ENCODE measurements around the gene ARFGEF2. TPM values are rescaled to one million over a fixed set of nuclear protein-coding genes. Genes with fewer than 3 reads are reported as not detected.
A peak's percentile ranks its signal among the peaks of the same experiment; 100 is the strongest.
"Not testable (repeated sequence)": the region's sequence is repeated elsewhere in the genome, so short reads cannot be mapped to it uniquely, and the experiment has no call there.

Gene ARFGEF2
- total RNA-seq, 1 donor from 2014 or later = 83.8 TPM

DNA sequence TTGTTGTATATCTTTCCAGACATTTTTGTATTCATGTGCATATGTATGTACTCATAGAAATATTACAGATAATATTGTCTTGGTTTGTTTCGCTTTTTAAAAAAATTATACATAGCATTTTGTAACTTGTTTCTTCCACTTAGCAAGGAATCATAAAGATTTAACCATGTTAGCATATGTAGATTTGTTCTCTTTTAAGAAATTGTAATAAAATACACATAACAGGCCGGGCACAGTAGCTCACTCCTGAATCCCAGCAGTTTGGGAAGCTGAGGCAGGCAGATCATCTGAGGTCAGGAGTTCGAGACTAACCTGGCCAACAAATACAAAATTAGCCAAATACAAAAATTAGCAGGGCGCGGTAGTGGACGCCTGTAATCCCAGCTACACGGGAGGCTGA, 80.2 kb downstream of the ARFGEF2 start:
- DNase-seq = no peak

DNA sequence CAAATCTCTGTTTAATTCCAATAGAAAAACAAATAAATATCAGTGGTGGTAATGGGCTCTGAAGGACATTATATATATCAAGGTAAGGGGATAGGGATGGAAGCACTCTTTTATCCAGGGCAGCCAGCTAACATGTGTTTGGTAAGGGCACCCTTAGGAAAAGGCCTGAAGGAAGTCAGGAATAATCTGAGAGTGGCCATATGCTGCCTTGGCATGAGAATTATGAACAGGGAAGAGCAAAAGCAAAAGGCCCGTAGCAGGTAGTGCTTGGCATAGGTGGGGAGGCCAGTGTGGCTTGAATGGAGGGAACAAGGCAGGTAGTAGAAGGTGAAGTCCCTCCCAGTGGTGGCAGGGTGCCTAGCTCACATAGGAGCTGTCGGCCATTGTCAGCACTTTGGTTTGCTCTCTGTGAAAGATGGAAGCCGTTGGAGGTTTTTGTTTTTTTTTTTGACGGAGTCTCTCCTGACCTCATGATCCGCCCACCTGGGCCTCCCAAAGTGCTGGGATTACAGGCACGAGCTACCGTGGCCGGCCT, 85.0 kb downstream of the ARFGEF2 start:
- DNase-seq = no peak

DNA sequence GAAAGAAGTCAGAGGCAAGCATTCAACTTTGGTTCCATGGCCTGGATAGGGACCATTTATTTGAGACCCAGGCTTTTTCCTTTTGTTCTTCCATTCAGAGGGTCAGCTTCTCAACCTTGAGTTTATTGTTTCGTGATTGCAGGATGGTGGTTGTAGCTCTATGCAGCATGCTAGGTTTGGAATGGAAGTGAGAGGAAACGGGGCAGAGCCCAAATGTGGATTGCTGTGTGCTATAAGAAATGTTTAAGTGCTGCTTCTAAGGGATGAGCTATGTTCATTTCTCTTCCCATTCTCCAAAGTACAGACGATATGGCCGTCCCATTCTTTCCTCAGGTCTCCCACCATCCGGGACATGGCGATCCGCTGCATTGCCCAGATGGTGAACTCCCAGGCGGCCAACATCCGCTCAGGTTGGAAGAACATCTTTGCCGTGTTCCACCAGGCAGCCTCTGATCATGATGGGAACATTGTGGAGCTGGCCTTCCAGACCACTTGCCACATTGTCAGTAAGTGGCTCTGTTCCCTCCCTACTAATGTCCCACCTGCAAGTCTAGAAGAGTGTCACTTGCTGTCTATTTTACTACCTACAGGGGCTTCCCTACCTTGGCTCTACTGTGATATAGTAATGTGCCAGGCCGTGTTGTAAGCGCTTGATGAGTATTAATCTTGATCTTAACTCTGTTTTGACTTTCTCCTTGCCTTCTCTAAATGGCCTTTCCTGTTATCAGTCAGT, 88.6 kb downstream of the ARFGEF2 start:
- no peak for DNase-seq

DNA sequence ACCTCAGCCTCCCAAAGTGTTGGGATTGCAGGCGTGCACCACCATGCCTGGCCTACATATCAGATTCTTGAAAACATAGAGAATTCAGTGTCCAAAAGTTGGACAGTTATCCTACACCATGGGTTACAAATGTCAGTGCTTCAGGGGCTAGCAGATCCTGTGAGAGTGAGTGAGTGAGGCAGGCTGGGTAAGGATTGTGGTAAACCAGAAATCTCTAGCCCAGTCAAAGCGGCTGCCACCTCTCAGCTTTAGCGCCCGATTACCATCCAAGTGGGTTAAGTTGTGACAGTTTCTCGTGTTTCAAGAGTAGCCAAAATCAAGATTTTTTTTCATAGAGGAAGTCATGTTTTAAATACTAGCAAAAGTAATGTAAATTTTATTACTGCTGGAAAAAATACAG, 102.7 kb downstream of the ARFGEF2 start:
- DNase-seq = no peak

DNA sequence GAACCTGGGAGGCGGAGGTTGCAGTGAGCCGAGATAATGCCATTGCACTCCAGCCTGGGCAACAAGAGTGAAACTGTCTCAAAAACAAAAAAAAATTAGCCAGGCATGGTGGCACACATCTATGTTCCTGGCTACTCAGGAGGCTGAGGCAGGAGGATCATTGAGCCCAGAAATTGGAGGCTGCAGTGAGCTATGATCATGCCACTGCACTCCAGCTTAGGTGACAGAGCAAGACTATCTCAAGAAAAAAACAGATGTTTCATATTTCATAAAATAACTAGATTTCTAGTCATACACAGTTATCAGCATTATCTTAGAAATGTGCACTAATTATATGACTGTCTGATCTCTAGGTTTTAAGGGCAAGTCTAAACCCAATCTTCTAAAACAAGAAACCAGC, 106.7 kb downstream of the ARFGEF2 start:
- DNase-seq = not testable (repeated sequence)

DNA sequence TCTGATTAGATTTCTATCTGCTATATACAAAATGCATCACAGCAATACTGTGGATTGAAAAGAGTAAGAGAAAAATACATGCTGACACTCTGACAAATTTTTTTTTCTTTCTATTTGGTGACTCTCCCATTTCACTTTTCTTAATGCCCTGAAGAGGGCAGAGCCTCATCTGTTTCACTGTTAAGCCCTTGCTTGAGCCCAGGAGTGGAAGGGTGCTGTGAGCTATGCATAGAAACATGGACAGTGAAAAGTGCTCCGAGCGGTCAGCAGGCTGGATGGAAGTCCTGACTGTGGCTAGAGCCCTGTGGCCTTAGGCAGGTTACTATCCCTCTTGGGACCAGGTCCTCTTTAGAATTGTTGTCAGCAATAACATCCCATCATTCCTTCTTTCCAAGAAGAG, 107.2 kb downstream of the ARFGEF2 start:
- no peak for DNase-seq

DNA sequence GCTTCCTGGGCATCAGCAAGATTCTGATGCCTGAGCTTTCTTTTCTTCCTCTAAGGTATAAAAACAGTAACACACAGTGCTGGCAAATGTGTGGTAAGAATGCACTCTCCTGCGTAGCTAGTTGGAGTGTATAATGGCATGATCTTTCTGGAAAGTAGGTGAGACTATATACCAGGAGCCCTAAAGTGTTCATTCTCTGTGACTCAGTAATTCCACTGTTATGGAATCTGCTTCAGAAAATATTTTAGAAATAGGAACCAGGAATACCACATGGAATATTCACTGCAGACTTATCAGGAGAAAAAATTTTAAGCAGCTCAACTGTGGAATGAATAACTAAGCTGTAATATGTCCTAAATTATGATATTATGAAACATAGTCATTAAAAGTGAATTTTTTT, 107.7 kb downstream of the ARFGEF2 start:
- no peak for DNase-seq

DNA sequence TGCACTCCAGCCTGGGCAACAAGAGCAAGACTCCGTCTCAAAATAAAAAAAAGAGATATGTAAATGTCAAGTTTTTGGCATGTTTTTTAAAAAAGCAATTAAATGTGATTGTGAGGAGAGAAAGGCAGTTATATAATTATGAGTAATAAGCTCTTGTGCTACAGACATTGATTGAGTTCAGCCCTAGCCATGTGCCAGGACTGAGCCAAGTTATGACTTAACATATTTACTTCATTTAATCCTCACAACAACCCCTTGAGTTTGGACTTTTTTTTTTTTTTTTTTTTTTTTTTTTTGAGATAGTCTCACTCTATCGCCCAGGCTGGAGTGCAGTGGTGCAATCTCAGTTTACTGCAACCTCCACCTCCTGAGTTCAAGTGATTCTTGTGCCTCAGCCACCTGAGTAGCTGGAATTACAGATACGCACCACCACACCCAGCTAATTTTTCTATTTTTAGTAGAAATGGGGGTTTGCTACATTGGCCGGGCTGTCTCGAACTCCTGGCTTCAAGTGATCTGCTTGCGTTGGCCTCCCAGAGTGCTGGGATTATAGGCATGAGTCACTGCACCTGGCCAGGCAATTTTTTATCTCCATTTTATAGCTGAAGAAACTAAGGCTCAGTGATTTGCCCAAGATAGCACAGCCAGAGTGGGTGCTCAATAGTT, 109.6 kb downstream of the ARFGEF2 start:
- no peak for DNase-seq

DNA sequence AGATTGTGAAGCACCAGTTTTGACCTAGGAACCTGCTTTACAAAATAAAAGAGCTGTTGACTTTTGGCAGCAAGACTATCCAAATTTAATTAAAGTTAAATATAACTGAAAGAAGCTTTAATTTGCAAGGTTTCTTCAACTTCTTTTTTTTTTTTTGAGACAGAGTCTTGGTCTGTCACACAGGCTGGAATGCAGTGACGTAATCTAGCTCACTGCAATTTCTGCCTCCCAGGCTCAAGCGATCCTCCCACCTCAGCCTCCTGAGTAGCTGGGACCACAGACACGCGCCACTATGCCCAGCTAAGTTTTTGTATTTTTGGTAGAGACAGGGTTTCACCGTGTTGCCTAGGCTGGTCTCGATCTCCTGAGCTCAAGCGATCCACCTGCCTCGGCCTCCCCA, 110.9 kb downstream of the ARFGEF2 start:
- DNase-seq = no peak

DNA sequence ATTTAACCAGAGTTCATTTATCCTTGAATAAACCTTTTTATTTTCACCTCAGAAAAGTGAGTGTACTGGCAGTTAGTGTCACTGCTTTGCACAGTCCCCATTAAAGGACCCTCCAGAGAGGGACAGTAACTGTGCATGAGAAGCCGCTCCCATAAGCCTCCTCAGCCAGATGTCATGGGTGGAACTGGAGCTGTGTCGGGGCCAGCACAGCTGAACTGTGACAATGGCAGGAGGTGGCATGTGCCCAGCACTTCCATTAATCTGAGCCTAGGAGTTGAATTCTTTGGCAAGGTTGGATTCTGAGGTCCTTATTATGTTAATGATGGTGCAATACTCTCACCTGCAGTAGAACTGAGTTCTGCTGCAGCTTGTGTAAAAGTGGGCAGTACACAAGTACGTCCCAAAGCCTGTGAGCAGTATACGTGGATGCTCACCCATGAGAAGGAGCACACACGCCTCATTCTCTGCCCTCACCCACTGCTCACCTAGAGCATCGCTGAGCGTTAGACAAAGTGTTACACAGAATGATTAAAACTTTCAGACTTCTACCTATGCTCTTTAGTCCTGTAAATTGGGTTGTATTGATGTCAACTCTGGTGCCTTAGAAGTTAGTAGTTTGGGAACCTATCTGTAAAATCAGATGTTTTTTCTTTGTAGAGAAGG, 112.7 kb downstream of the ARFGEF2 start:
- no peak for DNase-seq

DNA sequence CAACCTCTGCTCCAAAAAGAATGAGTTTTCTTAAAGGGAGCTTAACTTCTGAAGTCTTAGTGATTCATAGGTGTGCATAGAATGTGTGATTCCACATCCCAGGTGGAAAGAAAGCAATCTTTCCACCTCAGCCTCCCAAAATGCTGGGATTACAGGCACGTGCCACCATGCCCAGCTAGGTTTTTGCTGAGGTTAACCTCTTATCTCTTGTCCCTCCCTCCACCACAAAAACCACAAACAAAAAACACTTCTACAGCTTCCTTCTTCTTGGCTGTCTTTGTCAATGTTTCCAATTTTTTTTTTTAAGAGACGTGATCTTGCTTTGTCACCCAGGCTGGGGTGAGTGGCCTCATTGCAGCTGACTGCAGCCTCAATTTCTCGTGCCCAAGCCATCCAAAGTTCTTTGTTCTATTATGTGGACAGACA, 116.5 kb downstream of the ARFGEF2 start:
- no peak for DNase-seq

DNA sequence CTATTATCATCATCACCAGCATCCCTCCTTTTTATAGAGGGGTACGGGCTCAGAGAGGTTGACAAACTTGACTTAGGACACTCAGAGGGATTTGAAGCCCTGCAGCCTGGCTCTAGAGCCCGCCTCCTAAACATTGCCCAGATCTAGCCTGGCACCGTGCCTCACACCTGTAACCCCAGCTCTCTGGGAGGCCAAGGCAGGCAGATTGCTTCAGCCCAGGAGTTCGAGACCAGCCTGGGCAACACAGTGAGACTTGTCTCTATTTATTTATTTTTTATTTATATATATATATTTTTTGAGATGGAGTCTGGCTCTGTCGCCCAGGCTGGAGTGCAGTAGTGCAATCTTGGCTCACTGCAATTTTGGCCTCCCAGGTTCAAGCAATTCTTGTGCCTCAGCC, 118.3 kb downstream of the ARFGEF2 start:
- DNase-seq = no peak

DNA sequence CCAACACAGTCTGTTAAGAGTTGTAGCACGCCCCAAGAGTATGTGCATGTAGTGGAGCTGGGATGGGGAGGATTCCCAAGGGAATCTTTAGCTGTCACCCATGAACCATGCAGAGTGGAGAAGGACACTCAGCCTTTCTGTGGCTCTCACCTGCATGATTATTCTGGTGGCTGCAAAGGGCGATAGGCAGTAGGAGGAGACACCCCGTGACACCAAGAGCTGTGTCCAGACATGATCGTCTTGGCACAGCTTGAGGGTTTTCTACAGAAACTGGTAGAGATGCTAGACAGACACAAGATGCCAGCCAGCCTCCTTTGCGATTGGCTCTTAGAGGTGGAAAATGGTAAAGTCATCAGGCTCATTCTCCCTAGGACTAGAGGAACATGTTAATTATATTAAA, 121.5 kb downstream of the ARFGEF2 start:
- DNase-seq = no peak

DNA sequence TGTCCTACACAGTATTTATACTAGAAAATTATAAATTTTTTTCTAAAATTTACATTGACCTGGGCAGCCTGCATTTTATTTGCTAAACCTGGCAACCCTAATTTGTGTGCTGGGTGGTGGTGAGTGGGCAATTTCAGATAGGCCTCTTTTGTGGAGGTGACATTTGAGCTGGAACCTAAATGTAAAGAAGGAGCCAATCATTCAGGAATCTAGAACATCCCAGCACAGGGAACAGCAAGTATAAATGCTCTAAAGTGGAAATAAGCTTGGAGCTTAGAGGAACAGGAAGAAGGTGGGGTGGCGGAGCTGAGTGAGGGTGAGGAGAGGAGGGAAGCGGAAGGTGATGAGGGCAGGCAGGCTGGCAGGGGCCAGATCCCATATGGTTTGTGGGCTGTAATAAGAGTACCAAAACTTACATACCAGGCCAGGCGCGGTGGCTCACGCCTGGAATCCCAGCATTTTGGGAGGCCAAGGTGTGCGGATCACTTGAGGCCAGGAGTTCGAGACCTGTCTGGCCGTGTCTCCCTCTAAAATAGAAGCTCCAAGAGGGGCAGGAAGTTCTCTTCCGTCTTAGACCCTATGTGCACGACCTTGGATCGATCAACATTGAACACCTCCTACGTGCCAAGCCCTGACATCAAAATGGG, 124.1 kb downstream of the ARFGEF2 start:
- peak; percentile 28 for DNase-seq

DNA sequence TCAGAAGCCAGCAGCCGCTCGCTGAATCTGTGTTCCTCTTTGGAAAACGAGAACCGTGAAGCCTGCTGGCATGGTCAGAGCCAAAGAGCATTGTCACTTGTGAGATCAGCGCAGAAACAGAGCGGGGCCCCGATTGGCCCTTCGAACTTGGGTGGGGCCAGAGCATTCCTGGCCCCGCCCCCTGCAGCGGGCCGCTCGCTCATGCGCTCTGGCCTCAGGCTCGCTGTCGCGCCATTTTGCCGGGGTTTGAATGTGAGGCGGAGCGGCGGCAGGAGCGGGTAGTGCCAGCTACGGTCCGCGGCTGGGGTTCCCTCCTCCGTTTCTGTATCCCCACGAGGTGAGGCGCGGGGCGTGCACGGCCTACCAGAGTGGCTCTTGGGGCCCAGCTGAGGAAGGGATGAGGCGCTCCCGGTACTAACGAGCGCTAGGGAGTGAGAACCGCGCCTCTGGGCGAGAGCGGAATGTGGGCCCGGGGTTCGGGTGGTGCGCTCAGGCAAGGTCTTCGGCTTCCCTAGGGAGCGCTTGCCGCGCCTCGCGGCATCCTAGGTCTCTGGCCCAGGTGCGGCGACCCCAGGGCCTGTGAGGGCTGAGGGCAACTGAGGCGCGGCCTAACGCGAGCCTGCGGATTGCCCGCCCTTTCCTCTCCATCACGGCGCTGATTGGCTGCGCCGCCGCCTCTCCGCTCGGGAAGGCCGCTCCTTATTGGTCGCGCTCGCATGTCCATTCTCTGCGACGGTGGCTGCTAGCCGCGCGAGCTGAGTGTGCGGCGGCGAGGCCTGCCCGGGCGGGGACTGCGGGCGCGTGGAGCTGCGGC, 124.8 kb downstream of the ARFGEF2 start, which contains the start of gene CSE1L:
Gene CSE1L, plus strand, starts transcription at position 226 of the 814 bp plus-strand sequence. CDS start 12,152 bp downstream, outside the sequence.
- DNase-seq = peak; percentile 98

DNA sequence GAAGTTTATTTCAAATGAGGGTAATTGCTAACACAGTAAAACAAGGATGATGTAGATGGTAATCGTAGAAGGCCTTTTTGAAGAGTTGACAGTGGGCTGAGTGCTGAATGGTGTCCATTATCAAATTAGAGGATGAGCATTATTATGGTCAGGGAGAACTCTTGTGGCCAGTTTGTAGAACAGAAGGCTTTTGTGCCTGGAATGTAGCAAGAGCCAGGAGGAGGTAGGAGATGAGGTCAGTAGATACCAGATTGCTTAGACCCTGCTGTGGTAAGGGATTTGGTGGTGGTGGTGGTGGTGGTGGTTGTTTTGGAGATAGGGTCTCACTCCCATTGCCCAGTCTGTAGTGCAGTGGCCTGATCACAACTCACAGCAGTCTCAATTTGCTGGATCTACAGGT, 130.8 kb downstream of the ARFGEF2 start:
- DNase-seq = no peak

DNA sequence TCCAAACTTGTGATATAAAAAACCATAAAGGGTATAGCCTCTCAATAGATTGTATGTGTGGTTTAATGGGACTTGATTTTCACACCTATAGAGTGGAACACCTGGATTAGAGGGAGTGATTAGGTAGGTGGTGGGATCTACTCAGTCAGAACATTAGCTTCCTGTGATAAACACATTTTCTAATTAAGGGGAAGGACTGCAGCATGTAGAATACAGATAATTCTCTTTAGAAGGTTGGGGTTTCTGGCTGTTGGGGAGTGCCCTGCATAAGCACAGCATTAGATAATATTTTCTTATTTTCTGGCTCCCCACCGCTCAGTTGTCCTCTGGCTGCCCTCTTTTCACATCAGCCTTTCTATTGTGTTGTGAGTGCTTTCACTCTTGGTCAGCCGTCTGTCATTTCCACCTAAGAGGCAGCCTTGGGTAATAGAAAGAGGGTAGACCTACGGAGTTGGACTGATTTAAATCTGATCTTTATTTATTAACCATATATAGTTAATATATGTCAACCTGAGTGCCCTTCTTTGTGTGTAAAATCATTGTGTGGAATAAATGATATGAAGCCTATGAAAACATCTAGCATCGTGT, 132.6 kb downstream of the ARFGEF2 start:
- no peak for DNase-seq

DNA sequence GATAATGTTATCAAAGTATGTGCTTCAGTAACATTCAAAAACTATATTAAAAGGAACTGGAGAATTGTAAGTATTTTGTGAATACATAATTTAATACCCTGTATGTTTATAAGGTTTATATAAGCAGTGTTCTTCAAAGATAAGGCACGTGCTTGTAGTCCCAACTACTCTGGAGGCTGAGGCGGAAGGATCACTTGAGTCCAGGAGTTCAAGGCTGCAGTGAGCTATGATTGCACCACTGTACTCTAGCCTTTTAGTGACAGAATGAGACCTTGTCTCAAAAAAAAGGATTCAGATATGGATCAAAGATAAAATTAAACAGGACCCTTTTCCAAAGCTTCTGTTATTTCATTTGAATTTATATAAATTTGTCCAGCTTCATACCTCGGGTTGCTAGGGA, 141.8 kb downstream of the ARFGEF2 start:
- DNase-seq = no peak

DNA sequence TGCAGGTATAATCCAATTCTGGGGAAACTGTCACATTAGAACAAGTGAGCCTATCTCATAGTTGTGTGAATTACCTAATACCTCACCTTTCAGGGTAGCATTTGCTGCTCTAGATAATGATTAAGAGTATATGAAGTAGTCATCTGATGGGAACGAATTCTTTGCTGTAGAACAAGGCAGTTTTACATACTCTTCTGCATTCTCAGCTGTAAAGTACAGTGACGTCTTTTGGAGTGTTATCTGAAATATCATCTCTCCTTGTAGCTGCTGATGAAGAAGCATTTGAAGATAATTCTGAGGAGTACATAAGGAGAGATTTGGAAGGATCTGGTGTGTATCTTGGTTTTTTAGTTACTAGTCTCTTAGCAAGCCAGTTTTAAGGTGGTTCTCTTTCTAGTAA, 153.0 kb downstream of the ARFGEF2 start:
- DNase-seq = no peak

DNA sequence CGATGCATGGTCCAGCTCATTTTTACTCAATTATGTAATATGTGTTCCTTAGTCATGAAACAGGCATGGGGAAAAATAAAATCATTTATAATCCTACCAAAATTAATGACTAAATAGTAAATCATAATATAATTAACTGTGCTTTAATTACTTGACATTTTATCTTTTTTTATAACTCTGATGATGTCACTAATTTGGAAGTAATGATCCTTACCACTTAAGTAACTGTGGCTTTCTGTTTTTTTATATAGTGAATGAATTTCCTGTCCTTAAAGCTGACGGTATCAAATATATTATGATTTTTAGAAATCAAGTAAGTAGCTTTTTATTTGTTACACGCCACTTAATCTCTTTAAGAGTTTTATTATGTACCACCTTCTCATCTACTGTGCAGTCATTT, 156.8 kb downstream of the ARFGEF2 start:
- DNase-seq = no peak

DNA sequence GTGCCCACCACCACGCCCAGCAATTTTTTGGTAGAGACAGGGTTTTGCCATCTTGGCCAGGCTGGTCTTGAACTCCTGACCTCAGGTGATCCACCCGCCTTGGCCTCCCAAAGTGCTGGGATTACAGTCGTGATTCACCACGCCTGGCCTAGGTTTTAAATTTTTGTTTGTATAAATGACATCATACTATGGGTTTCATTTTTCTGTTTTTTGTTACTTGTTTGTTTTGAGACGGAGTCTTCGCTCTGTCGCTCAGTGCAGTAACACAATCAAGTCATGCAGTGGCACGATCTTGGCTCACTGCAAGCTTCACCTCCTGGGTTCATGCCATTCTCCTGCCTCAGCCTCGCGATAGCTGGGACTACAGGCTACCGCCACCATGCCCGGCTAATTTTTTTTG, 160.8 kb downstream of the ARFGEF2 start:
- not testable (repeated sequence) for DNase-seq
